ENCODE results near the gene TMBIM1. TPM values are rescaled to one million over a fixed set of nuclear protein-coding genes. Genes with fewer than 3 reads are reported as not detected.
A peak's percentile ranks its signal among the peaks of the same experiment; 100 is the strongest.

The TMBIM1 gene
- total and polyA plus RNA-seq, 9 of the 15 experiments (the other 6 are each of a cell fraction or from before 2014, with no cell fraction given) = 14.2 to 105 (median 47.0) TPM

DNA sequence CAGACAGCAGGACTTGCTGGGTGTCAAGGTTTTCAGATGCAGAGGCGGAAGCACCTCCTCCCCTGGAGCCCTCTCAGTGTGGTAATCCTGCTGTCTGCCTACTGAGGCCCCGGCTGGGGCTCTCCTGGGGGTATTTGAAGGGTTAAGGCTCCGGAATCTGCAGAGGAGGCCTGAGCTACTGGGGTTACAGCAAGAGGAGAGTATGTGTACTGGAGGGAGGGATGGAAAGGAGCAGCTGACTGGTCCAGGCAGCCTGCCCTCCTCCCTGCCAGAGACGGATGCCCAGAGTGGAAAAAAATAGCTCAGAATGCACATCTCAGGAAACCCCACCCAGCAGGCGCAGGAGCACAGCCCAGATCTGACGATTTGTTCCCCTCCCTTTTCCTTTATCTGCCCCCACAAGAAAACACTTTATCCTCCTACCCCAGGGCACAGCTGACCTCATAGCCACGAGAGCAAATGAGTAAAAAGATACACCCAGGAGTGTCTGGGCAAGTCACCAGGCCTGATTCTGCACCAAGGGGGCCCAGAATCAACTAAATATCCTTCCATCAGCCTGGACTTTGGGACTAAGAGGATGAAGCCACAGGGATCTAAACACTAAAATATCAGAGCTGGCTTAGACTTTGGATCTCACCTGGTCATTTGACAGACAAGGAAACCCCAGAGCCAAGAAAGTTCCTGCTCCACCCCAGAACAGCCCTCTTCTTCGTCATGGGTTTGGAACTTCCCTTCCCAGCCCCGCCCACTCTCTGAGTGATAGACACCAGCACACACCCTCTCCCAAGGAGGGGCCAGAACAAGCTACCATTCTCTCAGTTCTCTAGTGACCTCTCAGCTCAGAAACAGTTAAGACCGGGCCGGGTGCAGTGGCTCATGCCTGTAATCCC is 5.5 kb downstream of the TMBIM1 start (continued):
- TF ChIP-seq FOXJ2 (tag; IDR thresholded peaks at IDR 0.05) (peak; percentile 21; the same call in 1 of the 2 replicates), MEIS2 (IDR thresholded peaks at IDR 0.05; ENCODE audit: partially characterized antibody) (peak; percentile 41), PKNOX1 (IDR thresholded peaks at IDR 0.05) (peak; percentile 97), NRF1 (conservative IDR thresholded peaks at IDR 0.05 in 1 of 2, IDR thresholded peaks at IDR 0.05 in 1 of 2) (peak; percentile 43 to 65), PCBP2 (IDR thresholded peaks at IDR 0.05; ENCODE audit: low read depth, low read length, poor library complexity, severe bottlenecking) (no peak), TAL1 (IDR thresholded peaks at IDR 0.05) (peak; percentile 33; the same call in 1 of the 2 replicates), MAZ (CRISPR knock-in tag; conservative IDR thresholded peaks at IDR 0.05 in 1 of 2, IDR thresholded peaks at IDR 0.05 in 1 of 2) (peak in 1 of 2 experiments; percentile 22; a peak in 1 of 4 replicates), MNT (conservative IDR thresholded peaks at IDR 0.05) (peak; percentile 28 to 54; a peak in 2 of 4 replicates), GTF2A2 (tag; IDR thresholded peaks at IDR 0.05) (no peak), SUPT5H (IDR thresholded peaks at IDR 0.05) (peak; percentile 89; the same call in 1 of the 2 replicates), TAF1 (IDR thresholded peaks at IDR 0.05; ENCODE audit: control insufficient read depth, extremely low read depth, insufficient read depth, low read length, severe bottlenecking) (peak; percentile 41), HMGXB4 (CRISPR knock-in tag; IDR thresholded peaks at IDR 0.05) (no peak), TAF7 (tag; IDR thresholded peaks at IDR 0.05) (no peak)
- TF ChIP-seq, protein P1, sequence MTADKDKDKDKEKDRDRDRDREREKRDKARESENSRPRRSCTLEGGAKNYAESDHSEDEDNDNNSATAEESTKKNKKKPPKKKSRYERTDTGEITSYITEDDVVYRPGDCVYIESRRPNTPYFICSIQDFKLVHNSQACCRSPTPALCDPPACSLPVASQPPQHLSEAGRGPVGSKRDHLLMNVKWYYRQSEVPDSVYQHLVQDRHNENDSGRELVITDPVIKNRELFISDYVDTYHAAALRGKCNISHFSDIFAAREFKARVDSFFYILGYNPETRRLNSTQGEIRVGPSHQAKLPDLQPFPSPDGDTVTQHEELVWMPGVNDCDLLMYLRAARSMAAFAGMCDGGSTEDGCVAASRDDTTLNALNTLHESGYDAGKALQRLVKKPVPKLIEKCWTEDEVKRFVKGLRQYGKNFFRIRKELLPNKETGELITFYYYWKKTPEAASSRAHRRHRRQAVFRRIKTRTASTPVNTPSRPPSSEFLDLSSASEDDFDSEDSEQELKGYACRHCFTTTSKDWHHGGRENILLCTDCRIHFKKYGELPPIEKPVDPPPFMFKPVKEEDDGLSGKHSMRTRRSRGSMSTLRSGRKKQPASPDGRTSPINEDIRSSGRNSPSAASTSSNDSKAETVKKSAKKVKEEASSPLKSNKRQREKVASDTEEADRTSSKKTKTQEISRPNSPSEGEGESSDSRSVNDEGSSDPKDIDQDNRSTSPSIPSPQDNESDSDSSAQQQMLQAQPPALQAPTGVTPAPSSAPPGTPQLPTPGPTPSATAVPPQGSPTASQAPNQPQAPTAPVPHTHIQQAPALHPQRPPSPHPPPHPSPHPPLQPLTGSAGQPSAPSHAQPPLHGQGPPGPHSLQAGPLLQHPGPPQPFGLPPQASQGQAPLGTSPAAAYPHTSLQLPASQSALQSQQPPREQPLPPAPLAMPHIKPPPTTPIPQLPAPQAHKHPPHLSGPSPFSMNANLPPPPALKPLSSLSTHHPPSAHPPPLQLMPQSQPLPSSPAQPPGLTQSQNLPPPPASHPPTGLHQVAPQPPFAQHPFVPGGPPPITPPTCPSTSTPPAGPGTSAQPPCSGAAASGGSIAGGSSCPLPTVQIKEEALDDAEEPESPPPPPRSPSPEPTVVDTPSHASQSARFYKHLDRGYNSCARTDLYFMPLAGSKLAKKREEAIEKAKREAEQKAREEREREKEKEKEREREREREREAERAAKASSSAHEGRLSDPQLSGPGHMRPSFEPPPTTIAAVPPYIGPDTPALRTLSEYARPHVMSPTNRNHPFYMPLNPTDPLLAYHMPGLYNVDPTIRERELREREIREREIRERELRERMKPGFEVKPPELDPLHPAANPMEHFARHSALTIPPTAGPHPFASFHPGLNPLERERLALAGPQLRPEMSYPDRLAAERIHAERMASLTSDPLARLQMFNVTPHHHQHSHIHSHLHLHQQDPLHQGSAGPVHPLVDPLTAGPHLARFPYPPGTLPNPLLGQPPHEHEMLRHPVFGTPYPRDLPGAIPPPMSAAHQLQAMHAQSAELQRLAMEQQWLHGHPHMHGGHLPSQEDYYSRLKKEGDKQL (CRISPR knock-in tag; IDR thresholded peaks at IDR 0.05; ENCODE audit: borderline replicate concordance) = no peak
- TF ChIP-seq, protein P2, sequence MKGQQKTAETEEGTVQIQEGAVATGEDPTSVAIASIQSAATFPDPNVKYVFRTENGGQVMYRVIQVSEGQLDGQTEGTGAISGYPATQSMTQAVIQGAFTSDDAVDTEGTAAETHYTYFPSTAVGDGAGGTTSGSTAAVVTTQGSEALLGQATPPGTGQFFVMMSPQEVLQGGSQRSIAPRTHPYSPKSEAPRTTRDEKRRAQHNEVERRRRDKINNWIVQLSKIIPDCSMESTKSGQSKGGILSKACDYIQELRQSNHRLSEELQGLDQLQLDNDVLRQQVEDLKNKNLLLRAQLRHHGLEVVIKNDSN (CRISPR knock-in tag; IDR thresholded peaks at IDR 0.05) = no peak
